ENCODE data around the gene ATP1B1. TPM values are rescaled to one million over a fixed set of nuclear protein-coding genes. Genes with fewer than 3 reads are reported as not detected.
"Not testable (repeated sequence)": the region's sequence is repeated elsewhere in the genome, so short reads cannot be mapped to it uniquely, and the experiment has no call there.

Gene ATP1B1
- total and polyA plus RNA-seq, 11 donors = 165 to 640 (median 339) TPM

DNA sequence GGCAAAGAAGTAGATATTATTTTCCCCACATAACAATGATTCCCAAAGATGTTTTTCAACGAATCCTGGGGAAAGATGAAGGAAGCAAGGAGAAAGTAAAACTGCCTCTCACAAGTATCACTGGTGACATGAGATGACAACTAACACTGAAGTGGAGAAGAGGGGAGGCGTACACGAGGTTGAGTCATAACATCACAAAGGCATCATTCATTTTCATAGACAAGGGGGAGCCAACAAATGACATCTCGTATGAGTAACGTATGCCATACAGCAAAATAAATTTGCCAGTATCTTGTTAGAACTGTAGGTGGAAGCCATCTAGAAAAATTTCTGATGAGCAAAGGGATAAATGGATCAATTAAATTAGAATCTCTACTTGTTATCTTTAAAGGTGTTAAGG lies 56.6 kb downstream of the ATP1B1 start:
- Histone ChIP-seq H3K36me3 (no peaks in the 10 kb centered on the region), H3K4me1 (peaks cover 0 to 12% (median 0%) of the 10 kb centered on the region in 12 donors), H3K9me3 (no peaks in the 10 kb centered on the region), H3K4me3 (no peak overlapping the region), H3K27me3 (no peaks in the 10 kb centered on the region), H3K27ac (peak overlapping the region in 1 of 12 donors; percentile 72)
- intact Hi-C loops (cut with DNase I) = no loop called here
- no peak for TF ChIP-seq POLR2A (IDR thresholded peaks at IDR 0.05)
- TF ChIP-seq, protein P1, sequence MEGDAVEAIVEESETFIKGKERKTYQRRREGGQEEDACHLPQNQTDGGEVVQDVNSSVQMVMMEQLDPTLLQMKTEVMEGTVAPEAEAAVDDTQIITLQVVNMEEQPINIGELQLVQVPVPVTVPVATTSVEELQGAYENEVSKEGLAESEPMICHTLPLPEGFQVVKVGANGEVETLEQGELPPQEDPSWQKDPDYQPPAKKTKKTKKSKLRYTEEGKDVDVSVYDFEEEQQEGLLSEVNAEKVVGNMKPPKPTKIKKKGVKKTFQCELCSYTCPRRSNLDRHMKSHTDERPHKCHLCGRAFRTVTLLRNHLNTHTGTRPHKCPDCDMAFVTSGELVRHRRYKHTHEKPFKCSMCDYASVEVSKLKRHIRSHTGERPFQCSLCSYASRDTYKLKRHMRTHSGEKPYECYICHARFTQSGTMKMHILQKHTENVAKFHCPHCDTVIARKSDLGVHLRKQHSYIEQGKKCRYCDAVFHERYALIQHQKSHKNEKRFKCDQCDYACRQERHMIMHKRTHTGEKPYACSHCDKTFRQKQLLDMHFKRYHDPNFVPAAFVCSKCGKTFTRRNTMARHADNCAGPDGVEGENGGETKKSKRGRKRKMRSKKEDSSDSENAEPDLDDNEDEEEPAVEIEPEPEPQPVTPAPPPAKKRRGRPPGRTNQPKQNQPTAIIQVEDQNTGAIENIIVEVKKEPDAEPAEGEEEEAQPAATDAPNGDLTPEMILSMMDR (IDR thresholded peaks at IDR 0.05) = no peak
- 70 to 84% (median 72%) methylated on average over 5 of the region's 5 CpGs for WGBS, 4 donors
- ATAC-seq (no peak), DNase-seq (no peak)

DNA sequence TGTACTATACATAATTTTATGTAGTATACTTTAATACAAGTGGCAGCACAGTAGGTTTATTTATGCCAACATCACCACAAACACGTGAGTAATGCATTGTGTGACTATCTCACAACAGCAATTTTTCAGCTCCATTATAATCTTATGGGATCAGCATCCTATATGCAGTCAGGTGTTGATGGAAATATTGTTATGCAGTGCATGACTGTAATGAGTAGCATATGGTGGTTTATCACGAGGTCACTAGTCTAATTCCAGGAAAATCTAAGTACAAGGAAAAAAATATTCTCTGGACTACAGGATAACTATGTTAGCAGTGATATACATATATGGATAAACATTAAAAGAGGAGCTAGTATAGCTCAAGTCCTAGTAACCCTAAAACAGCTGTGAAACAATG lies 69.0 kb downstream of the ATP1B1 start:
- intact Hi-C loops (cut with DNase I) = no loop called here
- Histone ChIP-seq H3K27ac (no peak overlapping the region), H3K4me1 (no peaks in the 10 kb centered on the region), H3K36me3 (no peaks in the 10 kb centered on the region), H3K9me3 (no peaks in the 10 kb centered on the region), H3K27me3 (no peaks in the 10 kb centered on the region), H3K4me3 (no peak overlapping the region)
- ATAC-seq (no peak), DNase-seq (no peak)
- TF ChIP-seq, protein P1 (IDR thresholded peaks at IDR 0.05) = no peak
- WGBS, 4 donors = 65 to 70% (median 68%) methylated on average over 2 of the region's 2 CpGs

DNA sequence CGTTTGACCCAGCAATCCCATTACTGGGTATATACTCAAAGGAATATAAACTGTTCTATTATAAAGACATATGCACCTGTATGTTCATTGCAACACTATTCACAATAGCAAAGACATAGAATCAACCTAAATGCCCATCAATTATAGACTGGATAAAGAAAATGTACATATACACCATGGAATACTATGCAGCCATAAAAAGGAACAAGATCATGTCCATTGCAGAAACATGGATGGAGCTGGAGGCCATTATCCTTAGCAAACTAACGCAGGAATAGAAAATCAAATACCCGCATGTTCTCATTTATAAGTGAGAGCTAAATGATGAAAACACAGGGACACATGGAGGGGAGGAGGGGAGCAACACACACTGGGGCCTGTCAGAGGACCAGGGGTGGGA lies 72.9 kb downstream of the ATP1B1 start:
- H3K9me3 ChIP-seq; H3K27ac ChIP-seq; ATAC-seq; intact Hi-C loops (cut with DNase I); H3K27me3 ChIP-seq; DNase-seq; H3K36me3 ChIP-seq; H3K4me3 ChIP-seq; H3K4me1 ChIP-seq: not testable (repeated sequence)
- 97 to 99% (median 98%) methylated on average over 3 of the region's 3 CpGs for WGBS, 4 donors

GRCh38 chr1:169180174-169180573 lies 73.7 kb downstream of the ATP1B1 start:
- intact Hi-C loops (cut with DNase I) = no loop called here
- H3K36me3 ChIP-seq = no peaks in the 10 kb centered on the region
- H3K9me3 ChIP-seq = no peaks in the 10 kb centered on the region
- ATAC-seq (no peak), DNase-seq (no peak)
- H3K27ac ChIP-seq = no peak overlapping the region
- no peaks in the 10 kb centered on the region for H3K27me3 ChIP-seq
- H3K4me1 ChIP-seq = no peaks in the 10 kb centered on the region
- WGBS, 4 donors = 86 to 91% (median 90%) methylated on average over 3 of the region's 3 CpGs
- TF ChIP-seq, protein P1 (IDR thresholded peaks at IDR 0.05) = no peak
- no peak for TF ChIP-seq POLR2A (IDR thresholded peaks at IDR 0.05)
- H3K4me3 ChIP-seq = no peak overlapping the region

All from heart left ventricle (tissue), 16 donors.